HuH-7.5 (cell line): ENCODE results near the gene HEMK1.

Source experiments
- DNase-seq: peaks from one replicate; pipeline ENCODE4 v3.0.0; 2011; ENCODE audit warnings: low spot score

The HEMK1 gene

DNA sequence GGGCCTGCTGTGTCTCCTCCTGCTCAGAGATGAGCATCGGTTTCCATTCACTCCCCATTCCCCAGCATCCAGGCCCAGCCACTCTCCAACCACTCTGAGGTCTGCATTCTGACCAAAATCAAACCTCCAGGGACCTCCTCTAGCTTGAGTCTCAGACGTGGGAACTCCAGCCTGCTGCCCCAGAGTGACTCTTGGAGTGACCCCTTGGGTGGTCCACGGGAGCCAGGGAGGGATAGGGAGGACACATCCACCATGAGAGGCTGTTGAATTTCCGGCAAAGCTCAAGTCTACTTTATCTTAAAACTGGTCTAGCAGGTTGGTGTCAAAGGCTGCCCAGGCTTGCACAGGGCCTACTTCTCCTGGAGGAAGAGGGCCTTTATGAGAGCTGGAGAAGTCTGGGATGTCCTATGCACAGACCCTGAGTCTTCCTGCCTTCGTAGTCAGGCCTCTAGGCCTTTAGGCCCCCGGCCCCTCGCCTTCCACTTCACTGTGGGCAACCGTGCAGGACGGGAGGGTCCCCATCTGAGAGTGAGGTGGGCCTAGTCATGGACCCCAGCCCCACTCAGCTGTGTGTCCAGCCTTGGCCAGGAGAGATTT lies 33.4 kb downstream of the HEMK1 start:
- DNase-seq, result no peak

GRCh38 chr3:50603261-50604109 lies 34.2 kb downstream of the HEMK1 start:
- no peak for DNase-seq

GRCh38 chr3:50604110-50604621 lies 34.8 kb downstream of the HEMK1 start:
- no peak for DNase-seq

DNA sequence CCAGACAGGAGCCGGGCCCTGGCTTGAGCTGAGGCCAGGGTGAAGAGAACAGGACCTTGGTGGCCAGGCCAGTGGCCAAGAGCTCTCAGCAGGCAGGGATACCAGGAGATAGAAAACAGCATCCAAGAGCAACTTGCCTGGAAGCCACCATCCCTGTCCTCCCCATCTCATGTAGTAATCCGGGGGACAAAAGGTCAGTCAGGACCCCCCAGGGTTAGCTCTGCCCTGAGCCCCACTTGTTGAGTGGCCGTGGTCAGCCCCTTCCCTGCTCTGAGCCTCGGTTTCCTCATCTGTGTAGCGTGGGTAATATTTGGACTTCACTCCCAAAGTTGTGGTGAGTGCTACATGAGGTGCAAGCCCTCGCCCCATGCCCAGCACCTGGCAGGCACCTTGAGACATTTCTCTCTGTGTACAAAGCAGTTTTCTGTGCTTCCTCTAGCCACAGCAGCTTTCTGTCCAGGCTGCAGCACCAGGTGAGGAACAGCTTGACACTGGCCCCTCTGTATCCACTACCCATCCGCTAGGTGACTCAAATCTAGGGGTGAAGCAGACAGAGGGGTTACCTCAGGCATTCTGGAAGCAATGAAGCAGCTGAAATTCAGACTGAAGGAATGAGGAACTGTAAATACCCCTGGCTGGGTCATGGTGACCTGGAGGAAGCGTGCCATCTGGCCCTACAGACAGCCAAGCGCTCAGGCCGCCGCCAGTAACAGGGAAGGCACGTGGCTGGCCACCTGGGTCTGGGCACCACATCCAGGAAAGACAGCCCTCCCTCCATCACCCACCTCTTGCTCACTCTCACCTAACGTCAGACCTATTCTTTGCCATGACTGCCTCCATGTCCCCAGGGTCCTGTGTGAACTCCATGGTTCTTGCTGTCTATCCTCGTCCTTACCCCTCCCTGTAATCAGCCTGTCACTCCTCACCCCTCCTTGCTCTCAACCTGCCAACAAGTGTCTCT lies 35.6 kb downstream of the HEMK1 start:
- DNase-seq, result no peak

- DNase-seq, result no peak
These were observed 36.6 kb downstream of the HEMK1 start for GRCh38 chr3:50605901-50606326.

DNA sequence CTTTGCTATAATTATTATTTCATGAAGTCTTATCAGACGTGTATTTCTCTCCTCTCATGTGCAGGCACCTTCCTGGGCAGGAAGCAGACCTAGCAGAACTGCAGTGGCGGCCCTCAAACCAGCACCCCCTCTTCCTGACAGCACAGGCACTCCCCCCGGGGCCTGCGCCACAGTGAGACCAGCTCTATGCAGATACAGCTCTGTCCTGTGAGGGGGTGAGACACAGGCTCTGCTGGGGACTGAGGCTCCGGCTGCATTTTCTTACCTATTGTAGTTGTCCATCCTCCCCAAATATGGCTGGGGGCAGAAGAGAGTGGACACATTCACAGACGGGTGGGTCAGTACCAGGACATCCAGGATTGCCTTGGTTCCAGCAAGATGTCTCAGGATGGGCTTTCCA lies 37.3 kb downstream of the HEMK1 start:
- DNase-seq, result no peak

DNA sequence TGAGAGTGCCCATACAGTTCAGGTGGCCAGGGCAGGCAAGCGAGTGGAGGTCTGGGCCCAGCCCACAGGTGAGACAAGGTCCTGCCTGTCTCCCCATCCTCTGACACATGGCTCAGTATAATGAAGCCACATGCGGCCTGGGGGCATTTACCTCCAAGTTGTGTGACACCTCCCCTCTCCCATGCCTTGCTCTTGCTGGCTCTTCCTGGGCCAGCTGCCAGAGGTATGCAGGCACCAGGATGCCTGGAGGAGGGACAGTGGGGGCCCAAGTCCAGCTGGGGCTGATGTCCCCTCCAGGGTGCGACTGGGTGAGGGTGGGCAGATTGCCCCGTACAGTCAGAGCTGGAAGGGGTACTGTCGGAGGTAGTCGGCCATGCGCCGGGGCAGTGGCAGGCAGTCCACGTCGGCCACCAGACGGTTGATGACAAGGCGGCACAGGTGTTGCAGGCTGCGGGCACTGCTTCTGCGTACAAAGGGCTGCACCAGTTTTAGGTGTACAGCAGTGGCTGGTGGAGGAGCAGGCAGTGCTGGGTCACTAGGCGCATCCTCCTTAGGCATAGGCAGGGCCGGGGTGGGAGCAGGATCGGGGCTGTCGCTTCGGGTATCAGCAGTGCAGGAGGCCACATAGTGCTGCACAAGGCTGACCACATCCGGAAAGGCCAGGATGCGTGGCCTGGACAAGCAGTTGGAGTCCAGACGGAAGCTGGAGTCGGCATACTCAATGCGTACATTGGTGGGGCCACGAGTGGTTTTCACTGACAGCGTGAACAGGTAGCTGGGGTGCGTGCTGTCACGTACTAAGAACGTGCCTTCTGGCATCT lies 38.2 kb downstream of the HEMK1 start:
- no peak for DNase-seq

DNA sequence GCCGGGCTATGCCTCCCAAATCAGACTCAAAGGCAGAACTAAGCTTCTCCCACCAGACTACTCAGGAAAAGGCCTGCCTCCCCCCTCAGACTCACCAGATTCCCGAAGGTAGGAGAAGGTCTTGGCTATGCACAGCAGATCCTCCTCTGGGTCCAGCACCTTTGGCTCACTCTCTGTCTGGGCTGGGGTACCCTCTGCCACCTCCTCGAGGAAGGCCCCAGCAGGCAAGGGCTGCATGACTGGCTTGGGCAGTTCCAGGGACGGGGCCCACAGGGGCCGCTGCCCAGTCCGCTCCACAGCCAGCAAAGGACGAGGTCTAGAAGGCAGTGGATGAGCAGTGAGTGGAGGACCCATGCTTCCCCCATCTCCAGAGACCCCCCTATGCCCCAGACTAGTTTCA lies 39.0 kb downstream of the HEMK1 start:
- DNase-seq, result no peak

DNA sequence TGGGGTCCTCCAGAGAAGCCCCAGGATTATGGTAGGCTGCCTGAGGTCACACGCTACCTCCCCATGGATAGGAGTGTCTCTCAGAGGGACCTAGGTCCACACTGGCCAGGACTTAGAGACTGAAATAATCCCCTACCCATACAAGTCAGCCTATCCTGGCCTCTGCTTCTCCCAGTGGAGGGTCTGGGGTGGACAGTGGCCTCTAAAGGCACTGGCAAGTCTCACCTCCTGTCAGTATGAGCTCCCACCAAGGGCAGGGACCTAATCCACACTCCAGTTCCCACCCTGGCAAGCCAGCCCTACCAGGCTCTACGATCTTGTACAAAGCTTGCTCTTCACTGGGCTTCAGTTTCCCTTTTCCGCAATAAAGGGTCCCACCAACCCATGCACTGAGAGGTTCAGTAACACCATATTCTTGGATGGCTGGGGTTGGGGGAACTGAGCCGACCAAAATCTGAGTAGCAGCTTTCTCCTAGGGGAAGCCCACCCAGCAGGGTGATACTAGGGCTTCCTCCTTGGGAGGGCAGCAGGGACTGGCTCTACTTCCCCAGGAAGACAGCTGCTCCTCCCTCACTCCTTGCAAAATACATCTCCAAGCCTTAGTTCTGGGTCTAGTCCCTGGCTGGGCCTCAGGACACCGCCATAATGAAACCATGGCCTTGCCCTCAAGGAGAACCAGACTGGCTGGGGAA lies 39.9 kb downstream of the HEMK1 start:
- no peak for DNase-seq

- no peak for DNase-seq
These were observed 40.4 kb downstream of the HEMK1 start for GRCh38 chr3:50609763-50610085.

- DNase-seq, result no peak
These were observed 41.1 kb downstream of the HEMK1 start for GRCh38 chr3:50610181-50610971.

- no peak for DNase-seq
These were observed 41.7 kb downstream of the HEMK1 start for GRCh38 chr3:50610992-50611463.

DNA sequence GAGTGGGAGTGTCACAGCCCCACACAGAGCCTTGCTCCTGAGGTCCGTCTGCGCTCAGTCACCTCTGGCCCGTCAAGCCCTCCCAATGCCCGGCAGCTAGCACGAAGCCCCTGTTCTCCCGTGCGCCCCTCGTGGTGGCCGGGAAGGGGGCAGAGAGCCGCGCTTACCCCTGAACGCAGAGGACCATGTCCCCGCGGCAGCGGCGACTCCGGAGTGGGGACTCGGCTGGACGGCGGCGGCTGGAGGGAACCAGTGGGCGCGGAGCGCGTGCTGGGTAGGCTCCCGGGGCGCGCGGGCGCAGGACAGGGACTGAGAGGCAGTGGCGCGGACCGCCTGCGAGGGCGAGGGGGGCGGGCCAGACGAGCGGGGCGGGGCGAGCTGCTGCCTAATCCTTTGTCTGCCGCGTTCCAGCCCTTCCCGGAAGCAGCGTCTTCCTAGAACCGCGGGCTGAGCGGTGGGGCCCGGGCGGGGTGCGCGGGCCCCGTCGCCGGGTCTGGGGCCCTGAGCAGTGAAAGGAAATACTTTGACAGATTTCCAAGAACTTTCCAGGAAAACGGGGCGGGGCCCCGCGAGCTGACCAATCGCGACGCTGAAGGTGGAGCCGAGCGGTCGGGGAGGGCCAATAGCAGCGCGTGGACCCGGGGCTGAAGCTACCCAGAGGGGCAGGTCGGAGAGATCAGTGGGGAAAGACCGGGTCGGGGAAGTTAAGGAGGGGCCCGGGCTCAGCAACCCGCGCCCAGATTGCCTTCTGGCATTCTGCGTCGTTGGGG lies 42.3 kb downstream of the HEMK1 start, which contains the start of gene CISH:
TSS of gene CISH (minus strand) at position 311 of the 770 bp plus-strand sequence. CDS start at position 187, 124 bp downstream.
- DNase-seq, result peak; percentile 93

DNA sequence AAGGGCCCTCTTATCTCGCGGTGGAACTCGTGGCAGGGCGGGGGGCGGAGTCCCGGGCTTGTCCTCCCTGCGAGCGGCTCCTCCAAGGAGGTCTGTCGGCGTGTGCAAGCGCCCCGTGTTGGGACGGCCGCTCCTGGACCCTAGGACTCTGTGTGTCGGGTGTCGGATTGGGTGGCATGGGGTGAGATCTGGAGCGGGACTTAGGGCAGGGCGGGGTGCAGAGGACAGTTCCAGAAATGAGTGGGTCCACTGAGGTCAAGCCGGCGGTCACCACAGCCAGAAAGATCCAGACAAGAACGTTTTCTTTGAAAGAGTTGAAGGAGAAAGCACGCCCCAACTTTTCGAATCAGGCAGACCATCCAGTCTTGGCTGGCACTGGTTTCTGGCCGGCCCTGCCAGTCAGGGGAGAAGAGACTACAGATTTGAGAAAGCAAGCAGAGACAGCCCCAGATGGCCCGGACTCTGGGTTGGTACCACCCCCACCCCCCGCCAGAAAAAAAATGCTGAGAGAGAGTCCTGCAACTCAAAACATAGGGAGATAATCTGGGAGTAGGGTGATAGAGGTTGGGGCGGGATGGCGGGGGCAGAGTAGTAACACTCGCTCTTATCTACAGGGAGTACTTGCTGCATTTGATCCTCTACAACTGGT lies 43.0 kb downstream of the HEMK1 start:
- DNase-seq, result no peak

- DNase-seq, result no peak
These were observed 43.9 kb downstream of the HEMK1 start for GRCh38 chr3:50612970-50613846.

GRCh38 chr3:50615190-50615589 lies 45.9 kb downstream of the HEMK1 start:
- DNase-seq, result no peak

DNA sequence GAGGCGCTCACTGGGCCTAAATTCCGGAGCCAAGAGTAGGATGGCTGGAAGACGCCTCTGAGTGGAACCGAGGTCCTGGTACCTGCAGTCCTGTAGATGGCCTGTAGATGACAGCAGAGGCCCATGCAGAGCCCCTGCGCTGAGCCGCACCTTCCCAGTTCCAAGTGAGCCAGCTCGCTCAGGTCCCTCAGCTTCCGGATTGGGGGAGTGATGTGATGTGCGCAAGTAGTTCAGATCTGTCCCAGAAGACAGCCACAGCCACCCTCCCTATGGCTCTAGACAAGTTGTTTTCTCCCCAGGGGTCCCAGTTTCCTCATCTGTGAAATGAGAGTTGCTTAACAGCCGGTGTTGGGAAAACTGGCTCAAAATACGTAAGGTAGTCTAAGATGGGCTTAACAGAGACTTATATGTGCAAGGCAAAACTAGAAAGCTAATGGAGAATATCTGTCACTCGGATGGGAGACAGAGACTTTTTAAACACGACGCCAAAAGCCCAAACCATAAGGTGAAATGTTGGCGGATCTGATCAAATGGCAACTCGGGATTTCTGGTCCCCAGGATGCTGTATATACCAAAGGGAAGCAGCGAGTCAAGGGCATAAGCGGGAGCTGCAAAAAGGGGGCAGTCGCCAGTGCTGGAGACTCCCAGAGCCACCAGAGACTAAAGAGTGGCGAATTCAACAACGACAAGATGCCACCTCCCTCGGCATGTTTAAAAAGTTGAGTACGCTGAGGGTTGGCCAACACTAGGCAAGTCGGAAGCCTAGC lies 46.9 kb downstream of the HEMK1 start:
- DNase-seq, result peak; percentile 93
